Fibroblast of lung (primary cell): ENCODE measurements around the gene SDHAF1. TPM values are rescaled to one million over a fixed set of nuclear protein-coding genes. Genes with fewer than 3 reads are reported as not detected.

Experiments used
- DNase-seq, 2 donors: peaks; one replicate each; pipeline versions ENCODE4 v3.0.0 to v3.0.0-alpha.2; 2010; ENCODE audit warnings: low read depth in 2 of 2
- H2AFZ ChIP-seq: 2 replicates; pipeline ENCODE4 v1.5.1; 2012; ENCODE audit warnings: low read length, control low read depth, inconsistent platforms
- H3K27ac ChIP-seq: 2 replicates; pipeline ENCODE4 v1.5.1; 2011; ENCODE audit warnings: low read length, control low read depth; ENCODE audit not compliant: insufficient read depth
- H3K27me3 ChIP-seq: 2 replicates; pipeline ENCODE4 v1.5.1; 2011; ENCODE audit warnings: mild to moderate bottlenecking, low read length; ENCODE audit not compliant: control insufficient read depth, insufficient read depth
- H3K36me3 ChIP-seq: 2 replicates; pipeline ENCODE4 v1.5.1; 2011; ENCODE audit warnings: low read length; ENCODE audit not compliant: control insufficient read depth, insufficient read depth
- H3K4me1 ChIP-seq: 2 replicates; pipeline ENCODE4 v1.5.1; 2011; ENCODE audit warnings: low read length; ENCODE audit not compliant: control insufficient read depth, insufficient read depth; ENCODE audit errors: extremely low read depth
- H3K4me2 ChIP-seq: 2 replicates; pipeline ENCODE4 v1.5.1; 2011; ENCODE audit warnings: low read length, control low read depth; ENCODE audit not compliant: insufficient read depth; ENCODE audit errors: extremely low read depth
- H3K4me3 ChIP-seq, 4 experiments: fragments of 200-600 bp in 1 of 4; sonication (generic) in 1 of 4; replicated peaks in 1 of 4; 2 replicates each; pipeline ENCODE4 v1.5.1; 2011 to 2016; ENCODE audit warnings: low read length in 4 of 4, low read depth in 3 of 4, mild to moderate bottlenecking in 3 of 4, control low read depth in 2 of 4, inconsistent platforms in 1 of 4, mixed read lengths in 1 of 4; ENCODE audit not compliant: insufficient read depth in 1 of 4; ENCODE audit errors: control extremely low read depth in 1 of 4
- H3K79me2 ChIP-seq: 2 replicates; pipeline ENCODE4 v1.5.1; 2012; ENCODE audit warnings: mild to moderate bottlenecking, low read length, inconsistent platforms; ENCODE audit not compliant: control insufficient read depth, insufficient read depth
- H3K9ac ChIP-seq: 2 replicates; pipeline ENCODE4 v1.5.1; 2011; ENCODE audit warnings: mild to moderate bottlenecking, low read length, control low read depth; ENCODE audit not compliant: insufficient read depth
- H3K9me3 ChIP-seq: 2 replicates; pipeline ENCODE4 v1.5.1; 2012; ENCODE audit warnings: low read depth, low read length; ENCODE audit not compliant: control insufficient read depth, insufficient read depth
- H4K20me1 ChIP-seq: 2 replicates; pipeline ENCODE4 v1.5.1; 2011; ENCODE audit warnings: low read length; ENCODE audit not compliant: control insufficient read depth, insufficient read depth; ENCODE audit errors: extremely low read depth
- EZH2 ChIP-seq: IDR thresholded peaks from 2 replicates; pipeline ENCODE4 v1.5.1; 2012; ENCODE audit warnings: low read length, control low read depth, mild to moderate bottlenecking; ENCODE audit errors: missing control alignments
- polyA minus RNA-seq: library from RNA; depleted of rRNA, polyadenylated mRNA; stranded (reverse); fragments of >200 nt; gene quantifications from 2 replicates; pipeline ENCODE4 v1.2.3, GENCODE V29; 2011; ENCODE audit warnings: low replicate concordance
- polyA plus RNA-seq, 2 donors: library from polyadenylated mRNA; depleted of rRNA in 1 of 2; stranded (reverse) in 1 of 2; unstranded in 1 of 2; fragments of >200 nt; gene quantifications; 2 replicates each; pipeline ENCODE4 v1.2.1, GENCODE V29; 2011 to 2012; ENCODE audit warnings: missing spikeins in 1 of 2
- total RNA-seq: library from RNA; depleted of rRNA; stranded (reverse); fragments of >200 nt; gene quantifications from 2 replicates; pipeline ENCODE4 v1.2.1, GENCODE V29; 2014
- TF ChIP-seq, protein P1 (sequence below), 2 donors: IDR thresholded peaks in 1 of 2; conservative IDR thresholded peaks in 1 of 2; 1 replicate in 1 of 2; 2 replicates in 1 of 2; pipeline ENCODE4 v1.5.1; 2011 to 2012; ENCODE audit warnings: low read length in 2 of 2, control low read depth in 1 of 2, inconsistent platforms in 1 of 2, low read depth in 1 of 2, mild to moderate bottlenecking in 1 of 2

SDHAF1 gene, protein sequence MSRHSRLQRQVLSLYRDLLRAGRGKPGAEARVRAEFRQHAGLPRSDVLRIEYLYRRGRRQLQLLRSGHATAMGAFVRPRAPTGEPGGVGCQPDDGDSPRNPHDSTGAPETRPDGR
- 7.8 and 11.8 TPM in 2 replicates for total RNA-seq
- 5.6 and 6.4 TPM in 2 replicates for polyA plus RNA-seq
- 8.0 and 8.5 TPM in 2 replicates for polyA plus RNA-seq (2012)
- 1.4 and 2.4 TPM in 2 replicates for polyA minus RNA-seq

DNA sequence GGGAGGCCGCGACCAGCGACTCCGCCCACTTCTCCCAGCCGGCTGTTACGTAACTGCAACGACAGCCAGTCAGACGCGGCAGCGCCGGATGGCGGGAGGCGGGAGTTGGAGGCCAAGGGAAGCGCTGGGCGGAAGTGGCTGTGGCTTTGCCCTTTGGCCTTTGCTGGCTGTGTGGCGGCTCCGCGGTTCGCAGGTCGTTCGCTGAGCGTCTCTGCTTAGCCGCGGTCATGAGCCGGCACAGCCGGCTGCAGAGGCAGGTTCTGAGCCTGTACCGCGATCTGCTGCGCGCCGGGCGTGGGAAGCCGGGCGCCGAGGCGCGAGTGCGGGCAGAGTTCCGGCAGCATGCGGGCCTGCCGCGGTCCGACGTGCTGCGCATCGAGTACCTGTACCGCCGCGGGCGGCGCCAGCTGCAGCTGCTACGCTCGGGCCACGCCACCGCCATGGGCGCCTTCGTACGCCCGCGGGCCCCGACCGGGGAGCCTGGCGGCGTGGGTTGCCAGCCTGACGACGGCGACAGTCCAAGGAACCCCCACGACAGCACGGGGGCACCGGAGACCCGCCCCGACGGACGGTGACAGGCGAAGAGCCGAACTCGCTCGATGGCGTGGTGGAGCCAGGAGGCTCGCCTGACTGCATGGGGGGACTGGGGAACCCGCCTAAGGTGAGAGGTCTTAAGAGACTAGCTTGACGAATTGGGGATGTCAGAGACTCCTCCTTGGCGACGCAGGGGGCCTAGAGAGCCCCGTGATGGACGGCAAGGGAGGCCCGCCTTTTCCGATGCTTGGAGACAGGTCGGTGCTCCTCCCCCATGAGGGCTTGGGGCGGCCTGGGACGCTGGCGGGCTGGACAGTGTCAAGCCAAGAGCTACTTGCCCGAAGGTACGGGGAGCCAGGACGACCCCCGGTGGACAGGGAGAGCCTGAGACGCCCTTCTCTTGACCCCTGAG is at the start of gene SDHAF1:
TSS of gene SDHAF1 (plus strand) at position 141 of the 946 bp plus-strand sequence. CDS start at position 228, 87 bp downstream.
- peaks cover 4% of the 10 kb centered on the region for H3K4me1 ChIP-seq
- H3K27me3 ChIP-seq, result no peaks in the 10 kb centered on the region
- DNase-seq, result peak; percentile 89 to 91
- H3K36me3 ChIP-seq, result no peaks in the 10 kb centered on the region
- H3K27ac ChIP-seq, result peak within 1 kb of the TSS; percentile 66
- peak within 1 kb of the TSS; percentile 70 to 84 (median 74) for H3K4me3 ChIP-seq
- H3K9me3 ChIP-seq, result no peaks in the 10 kb centered on the region
- H4K20me1 ChIP-seq, result no peaks in the 10 kb centered on the region
- peak within 1 kb of the TSS; percentile 63 for H3K9ac ChIP-seq
- H3K4me2 ChIP-seq, result peak within 1 kb of the TSS; percentile 94
- TF ChIP-seq EZH2, result no peak
- TF ChIP-seq, protein P1, sequence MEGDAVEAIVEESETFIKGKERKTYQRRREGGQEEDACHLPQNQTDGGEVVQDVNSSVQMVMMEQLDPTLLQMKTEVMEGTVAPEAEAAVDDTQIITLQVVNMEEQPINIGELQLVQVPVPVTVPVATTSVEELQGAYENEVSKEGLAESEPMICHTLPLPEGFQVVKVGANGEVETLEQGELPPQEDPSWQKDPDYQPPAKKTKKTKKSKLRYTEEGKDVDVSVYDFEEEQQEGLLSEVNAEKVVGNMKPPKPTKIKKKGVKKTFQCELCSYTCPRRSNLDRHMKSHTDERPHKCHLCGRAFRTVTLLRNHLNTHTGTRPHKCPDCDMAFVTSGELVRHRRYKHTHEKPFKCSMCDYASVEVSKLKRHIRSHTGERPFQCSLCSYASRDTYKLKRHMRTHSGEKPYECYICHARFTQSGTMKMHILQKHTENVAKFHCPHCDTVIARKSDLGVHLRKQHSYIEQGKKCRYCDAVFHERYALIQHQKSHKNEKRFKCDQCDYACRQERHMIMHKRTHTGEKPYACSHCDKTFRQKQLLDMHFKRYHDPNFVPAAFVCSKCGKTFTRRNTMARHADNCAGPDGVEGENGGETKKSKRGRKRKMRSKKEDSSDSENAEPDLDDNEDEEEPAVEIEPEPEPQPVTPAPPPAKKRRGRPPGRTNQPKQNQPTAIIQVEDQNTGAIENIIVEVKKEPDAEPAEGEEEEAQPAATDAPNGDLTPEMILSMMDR (conservative IDR thresholded peaks at IDR 0.05 in 1 of 2, IDR thresholded peaks at IDR 0.05 in 1 of 2; ENCODE audit: low read depth in 1 of 2, low read length in 2 of 2), result no peak
- peak within 1 kb of the TSS; percentile 95 for H2AFZ ChIP-seq
- H3K79me2 ChIP-seq, result peaks cover 7% of the 10 kb centered on the region

DNA sequence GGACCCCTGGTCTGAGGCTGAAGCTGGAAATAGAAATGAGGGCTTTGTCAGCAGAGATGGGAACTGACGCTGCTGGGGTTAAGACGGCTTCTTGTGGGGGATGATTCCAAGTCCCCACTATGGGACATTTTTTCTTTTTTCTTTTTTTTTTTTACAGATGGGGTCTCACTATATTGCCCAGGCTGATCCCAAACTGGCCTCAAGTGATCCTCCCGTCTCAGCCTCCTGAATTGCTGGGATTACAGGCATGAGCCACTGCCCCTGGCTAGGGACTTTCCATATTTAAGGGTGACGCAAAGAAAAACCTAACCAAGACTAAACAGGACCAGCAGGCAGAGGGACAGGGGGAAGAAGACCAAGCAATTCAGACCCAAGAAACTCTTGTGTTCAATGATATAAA is 48.8 kb upstream of the SDHAF1 start:
- no peak for DNase-seq

DNA sequence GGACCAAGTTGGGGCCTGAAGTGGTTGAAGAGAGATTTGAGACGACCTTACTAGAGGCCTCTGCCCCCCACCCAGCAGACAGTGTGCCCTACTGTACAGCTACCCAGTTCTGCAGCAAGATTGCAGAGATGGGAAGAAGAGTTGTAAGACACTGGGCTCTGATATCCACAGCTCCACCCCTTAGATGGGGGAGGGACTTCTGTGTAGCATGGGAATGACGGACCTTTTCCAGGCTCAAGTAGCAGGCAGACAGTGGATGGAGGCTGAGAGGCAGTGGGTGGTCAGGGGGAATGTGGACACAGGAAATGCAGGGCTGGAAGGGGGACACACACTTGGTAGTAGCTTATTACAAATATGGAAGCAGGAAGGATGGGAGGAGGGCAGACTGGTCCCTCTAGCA is 45.9 kb upstream of the SDHAF1 start:
- Histone ChIP-seq H3K4me2 (no peak overlapping the region), H2AFZ (no peak overlapping the region), H3K27me3 (no peaks in the 10 kb centered on the region), H3K79me2 (no peaks in the 10 kb centered on the region), H3K9me3 (no peaks in the 10 kb centered on the region), H3K27ac (no peak overlapping the region), H4K20me1 (no peaks in the 10 kb centered on the region), H3K4me3 (no peak overlapping the region), H3K36me3 (no peaks in the 10 kb centered on the region), H3K9ac (no peak overlapping the region), H3K4me1 (no peaks in the 10 kb centered on the region)
- no peak for TF ChIP-seq EZH2
- TF ChIP-seq, protein P1 (conservative IDR thresholded peaks at IDR 0.05 in 1 of 2, IDR thresholded peaks at IDR 0.05 in 1 of 2; ENCODE audit: low read depth in 1 of 2, low read length in 2 of 2), result no peak
- no peak for DNase-seq

More for the DNA sequence above, 48.8 kb upstream of the SDHAF1 start:
- Histone ChIP-seq H3K4me3 (no peak overlapping the region), H3K4me1 (no peaks in the 10 kb centered on the region), H3K9me3 (no peaks in the 10 kb centered on the region), H3K36me3 (no peaks in the 10 kb centered on the region), H3K27ac (no peak overlapping the region), H3K27me3 (no peaks in the 10 kb centered on the region), H3K9ac (no peak overlapping the region), H3K79me2 (no peaks in the 10 kb centered on the region), H2AFZ (no peak overlapping the region), H3K4me2 (no peak overlapping the region), H4K20me1 (no peaks in the 10 kb centered on the region)
- TF ChIP-seq, protein P1 (conservative IDR thresholded peaks at IDR 0.05 in 1 of 2, IDR thresholded peaks at IDR 0.05 in 1 of 2; ENCODE audit: low read depth in 1 of 2, low read length in 2 of 2), result no peak
- TF ChIP-seq EZH2, result no peak
